PC-9 (cell line): Measurements from ENCODE around the gene STK32B.

Experiments used
- EZH2 ChIP-seq: fragments of 200-600 bp; sonication (generic); IDR thresholded peaks from 2 replicates; pipeline ENCODE4 v1.8.0; 2017; ENCODE audit warnings: antibody characterized with exemption, low read depth
- TF ChIP-seq, protein P1 (sequence below): fragments of 200-600 bp; sonication (generic); conservative IDR thresholded peaks from 2 replicates; pipeline ENCODE4 v1.6.1; 2017; ENCODE audit warnings: mixed run types, antibody characterized with exemption, mild to moderate bottlenecking, moderate library complexity

DNA sequence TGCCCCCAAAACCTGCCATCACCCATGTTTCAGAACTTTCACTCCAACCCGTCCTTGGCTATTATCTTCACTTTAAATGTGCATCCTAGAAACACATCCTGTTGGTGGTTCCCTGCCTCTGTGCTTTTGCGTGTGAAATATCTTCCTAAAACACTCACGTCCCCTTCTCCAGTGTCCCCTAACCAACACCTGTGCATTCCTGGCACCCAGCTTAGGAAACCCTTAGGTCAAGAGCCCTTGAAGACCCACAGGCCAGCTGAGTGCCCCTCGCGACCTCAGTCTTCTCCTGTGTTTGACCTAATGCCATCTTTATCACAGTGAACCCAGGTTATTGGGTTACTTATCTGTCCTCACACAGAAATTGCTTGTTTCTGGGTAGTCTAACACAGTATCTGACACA, 117.6 kb downstream of the STK32B start:
- TF ChIP-seq, protein P1, sequence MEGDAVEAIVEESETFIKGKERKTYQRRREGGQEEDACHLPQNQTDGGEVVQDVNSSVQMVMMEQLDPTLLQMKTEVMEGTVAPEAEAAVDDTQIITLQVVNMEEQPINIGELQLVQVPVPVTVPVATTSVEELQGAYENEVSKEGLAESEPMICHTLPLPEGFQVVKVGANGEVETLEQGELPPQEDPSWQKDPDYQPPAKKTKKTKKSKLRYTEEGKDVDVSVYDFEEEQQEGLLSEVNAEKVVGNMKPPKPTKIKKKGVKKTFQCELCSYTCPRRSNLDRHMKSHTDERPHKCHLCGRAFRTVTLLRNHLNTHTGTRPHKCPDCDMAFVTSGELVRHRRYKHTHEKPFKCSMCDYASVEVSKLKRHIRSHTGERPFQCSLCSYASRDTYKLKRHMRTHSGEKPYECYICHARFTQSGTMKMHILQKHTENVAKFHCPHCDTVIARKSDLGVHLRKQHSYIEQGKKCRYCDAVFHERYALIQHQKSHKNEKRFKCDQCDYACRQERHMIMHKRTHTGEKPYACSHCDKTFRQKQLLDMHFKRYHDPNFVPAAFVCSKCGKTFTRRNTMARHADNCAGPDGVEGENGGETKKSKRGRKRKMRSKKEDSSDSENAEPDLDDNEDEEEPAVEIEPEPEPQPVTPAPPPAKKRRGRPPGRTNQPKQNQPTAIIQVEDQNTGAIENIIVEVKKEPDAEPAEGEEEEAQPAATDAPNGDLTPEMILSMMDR: no peak
- TF ChIP-seq EZH2: no peak
